ENCODE measurements around the gene GSDMA. TPM values are rescaled to one million over a fixed set of nuclear protein-coding genes. Genes with fewer than 3 reads are reported as not detected.

Gene GSDMA, protein sequence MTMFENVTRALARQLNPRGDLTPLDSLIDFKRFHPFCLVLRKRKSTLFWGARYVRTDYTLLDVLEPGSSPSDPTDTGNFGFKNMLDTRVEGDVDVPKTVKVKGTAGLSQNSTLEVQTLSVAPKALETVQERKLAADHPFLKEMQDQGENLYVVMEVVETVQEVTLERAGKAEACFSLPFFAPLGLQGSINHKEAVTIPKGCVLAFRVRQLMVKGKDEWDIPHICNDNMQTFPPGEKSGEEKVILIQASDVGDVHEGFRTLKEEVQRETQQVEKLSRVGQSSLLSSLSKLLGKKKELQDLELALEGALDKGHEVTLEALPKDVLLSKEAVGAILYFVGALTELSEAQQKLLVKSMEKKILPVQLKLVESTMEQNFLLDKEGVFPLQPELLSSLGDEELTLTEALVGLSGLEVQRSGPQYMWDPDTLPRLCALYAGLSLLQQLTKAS
- total RNA-seq: 1 to 10 TPM in 1 of 10 donors, under 1 TPM in 4, not detected in 5; 0.15 to 1.3 (median 0.57) TPM
- under 1 TPM in 1 of 2 donors, not detected in 1; 0.06 TPM for polyA plus RNA-seq
- long read RNA-seq, donor 1: 0 reads
- long read RNA-seq, donor 2: 0 reads
- long read RNA-seq, donor 3: 0 reads

DNA sequence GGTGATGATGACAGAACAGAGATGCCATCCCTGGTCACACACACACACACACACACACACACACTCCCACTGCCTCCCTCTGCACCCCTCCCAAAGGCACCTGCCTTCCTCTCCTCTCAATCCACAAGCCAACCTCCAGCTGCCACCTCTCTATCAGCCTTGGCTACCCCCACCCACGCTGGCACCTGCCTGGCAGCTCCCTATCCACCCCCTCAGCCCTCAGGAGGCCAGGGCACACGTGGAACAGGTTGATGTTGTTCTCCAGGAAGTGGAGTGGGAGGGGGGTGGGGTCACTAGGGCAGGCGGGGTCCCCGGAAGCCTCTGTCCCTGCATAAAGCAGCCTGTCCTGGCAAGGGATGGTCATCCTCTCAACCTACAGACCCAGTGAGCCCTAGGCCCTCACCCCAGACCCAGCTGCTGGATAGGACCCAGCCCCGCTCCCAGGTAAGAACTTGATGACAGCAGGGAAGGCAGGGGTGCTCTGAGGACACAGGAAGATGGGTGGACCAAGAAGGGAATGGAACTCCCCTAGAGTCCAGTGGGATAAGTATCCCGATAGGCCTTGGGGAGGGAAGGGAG lies at the start of gene GSDMA:
Gene GSDMA, plus strand, starts transcription at position 363 of the 579 bp plus-strand sequence. CDS start 2,684 bp downstream, outside the sequence.
- intact Hi-C loops (cut with DNase I): loop anchor here in 1 of 10 donors (5.0 kb wide), 1 partner anchor 40 kb away; no protein-coding TSS in a partner anchor
- TF ChIP-seq, protein P1, sequence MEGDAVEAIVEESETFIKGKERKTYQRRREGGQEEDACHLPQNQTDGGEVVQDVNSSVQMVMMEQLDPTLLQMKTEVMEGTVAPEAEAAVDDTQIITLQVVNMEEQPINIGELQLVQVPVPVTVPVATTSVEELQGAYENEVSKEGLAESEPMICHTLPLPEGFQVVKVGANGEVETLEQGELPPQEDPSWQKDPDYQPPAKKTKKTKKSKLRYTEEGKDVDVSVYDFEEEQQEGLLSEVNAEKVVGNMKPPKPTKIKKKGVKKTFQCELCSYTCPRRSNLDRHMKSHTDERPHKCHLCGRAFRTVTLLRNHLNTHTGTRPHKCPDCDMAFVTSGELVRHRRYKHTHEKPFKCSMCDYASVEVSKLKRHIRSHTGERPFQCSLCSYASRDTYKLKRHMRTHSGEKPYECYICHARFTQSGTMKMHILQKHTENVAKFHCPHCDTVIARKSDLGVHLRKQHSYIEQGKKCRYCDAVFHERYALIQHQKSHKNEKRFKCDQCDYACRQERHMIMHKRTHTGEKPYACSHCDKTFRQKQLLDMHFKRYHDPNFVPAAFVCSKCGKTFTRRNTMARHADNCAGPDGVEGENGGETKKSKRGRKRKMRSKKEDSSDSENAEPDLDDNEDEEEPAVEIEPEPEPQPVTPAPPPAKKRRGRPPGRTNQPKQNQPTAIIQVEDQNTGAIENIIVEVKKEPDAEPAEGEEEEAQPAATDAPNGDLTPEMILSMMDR (IDR thresholded peaks at IDR 0.05): no peak

DNA sequence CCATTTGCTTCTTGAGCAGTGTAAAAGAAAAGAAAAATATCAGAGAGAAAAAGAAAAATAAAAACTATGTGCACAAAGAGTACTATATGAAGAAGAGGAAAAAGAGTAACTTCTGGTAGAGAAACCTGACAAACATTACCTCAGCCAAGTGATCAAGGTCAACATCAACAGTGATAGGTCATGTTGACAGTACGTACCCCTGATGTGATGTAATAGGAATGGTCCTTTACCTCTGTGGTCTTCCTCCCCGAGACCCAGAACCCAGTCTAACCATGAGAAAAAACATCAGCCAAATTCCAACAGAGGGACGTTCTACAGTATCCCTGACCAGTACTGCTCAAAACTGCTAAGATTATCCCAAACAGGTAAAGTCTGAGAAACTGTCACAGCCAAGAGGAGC lies 48.8 kb upstream of the GSDMA start:
- ATAC-seq (no peak), DNase-seq (no peak)
- Histone ChIP-seq H3K36me3 (peaks cover 0 to 50% (median 0%) of the 10 kb centered on the region in 9 donors), H3K27me3 (no peaks in the 10 kb centered on the region), H3K9me3 (no peaks in the 10 kb centered on the region), H3K4me1 (peaks cover 0 to 6% (median 0%) of the 10 kb centered on the region in 9 donors), H3K27ac (no peak overlapping the region), H3K4me3 (no peak overlapping the region)
- TF ChIP-seq, protein P1 (IDR thresholded peaks at IDR 0.05): no peak
- WGBS, 2 donors: 83 to 91% methylated on average over 3 of the region's 3 CpGs
- intact Hi-C loops (cut with DNase I): no loop called here

More for the DNA sequence above, at the start of gene GSDMA:
- no peaks in the 10 kb centered on the region for H3K36me3 ChIP-seq
- no peak for ATAC-seq
- DNase-seq: no peak
- peaks cover 0 to 19% (median 3%) of the 10 kb centered on the region in 9 donors for H3K4me1 ChIP-seq
- peaks cover 0 to 20% (median 0%) of the 10 kb centered on the region in 7 donors for H3K27me3 ChIP-seq
- H3K4me3 ChIP-seq: no peak within 1 kb of the TSS
- H3K27ac ChIP-seq: no peak within 1 kb of the TSS
- H3K9me3 ChIP-seq: no peaks in the 10 kb centered on the region
- WGBS, 2 donors: 55 to 58% methylated on average over 6 of the region's 6 CpGs

DNA sequence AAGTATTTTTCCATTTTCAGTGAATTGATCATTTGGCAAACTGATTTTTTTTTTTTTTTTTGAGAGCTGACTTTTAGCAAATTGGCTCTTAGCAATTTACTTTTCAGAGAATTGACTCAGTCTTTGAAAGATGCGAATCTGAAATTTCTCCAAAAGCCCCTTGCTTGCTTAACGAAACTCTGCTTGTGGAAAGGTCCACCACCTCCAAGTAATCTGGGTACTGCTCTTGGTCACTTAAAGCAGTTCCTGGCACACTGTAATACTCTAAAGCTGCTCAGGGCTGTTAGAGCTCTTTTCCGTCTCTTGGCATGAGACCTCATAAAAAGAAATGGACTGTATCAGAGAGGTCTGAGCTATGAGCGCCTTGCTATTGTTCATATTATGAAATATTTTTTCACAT lies 47.2 kb upstream of the GSDMA start:
- Histone ChIP-seq H3K36me3 (peaks cover 0 to 46% (median 5%) of the 10 kb centered on the region in 9 donors), H3K27ac (no peak overlapping the region), H3K4me1 (peaks cover 0 to 6% (median 0%) of the 10 kb centered on the region in 9 donors), H3K9me3 (no peaks in the 10 kb centered on the region), H3K4me3 (no peak overlapping the region), H3K27me3 (no peaks in the 10 kb centered on the region)
- intact Hi-C loops (cut with DNase I): no loop called here
- ATAC-seq (no peak), DNase-seq (no peak)
- TF ChIP-seq, protein P1 (IDR thresholded peaks at IDR 0.05): no peak
- 86 to 93% methylated on average over 4 of the region's 4 CpGs for WGBS, 2 donors

DNA sequence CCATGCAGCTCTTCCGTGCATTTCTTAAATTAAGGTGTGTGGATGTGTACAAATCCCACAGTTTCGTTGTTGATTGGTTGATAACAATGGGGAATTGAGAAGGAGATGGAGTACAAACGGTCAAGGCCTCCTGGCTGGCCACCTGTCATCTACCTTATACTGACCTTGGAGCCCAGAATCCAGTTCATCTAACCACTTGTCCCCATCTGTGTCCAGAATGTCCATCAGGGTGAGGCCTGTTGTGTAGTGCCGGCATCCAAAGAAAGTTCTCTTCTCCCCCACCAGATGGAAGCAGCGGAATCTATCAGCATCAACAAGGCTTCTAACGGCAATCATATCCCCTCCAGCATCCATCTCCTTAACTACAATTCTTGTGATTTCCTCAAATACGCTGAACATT lies 45.9 kb upstream of the GSDMA start:
- ATAC-seq (no peak), DNase-seq (no peak)
- intact Hi-C loops (cut with DNase I): no loop called here
- peaks cover 0 to 47% (median 11%) of the 10 kb centered on the region in 9 donors for H3K36me3 ChIP-seq
- no peak overlapping the region for H3K4me3 ChIP-seq
- 83 to 86% methylated on average over 7 of the region's 7 CpGs for WGBS, 2 donors
- peaks cover 0 to 13% (median 0%) of the 10 kb centered on the region in 9 donors for H3K4me1 ChIP-seq
- H3K27ac ChIP-seq: no peak overlapping the region
- TF ChIP-seq, protein P1 (IDR thresholded peaks at IDR 0.05): peak in 2 of 9 donors; percentile 18 to 24
- no peaks in the 10 kb centered on the region for H3K9me3 ChIP-seq
- H3K27me3 ChIP-seq: no peaks in the 10 kb centered on the region

Data from heart right ventricle (tissue), 16 donors.